Esophagus mucosa (tissue), 1 donor: ENCODE measurements around the gene CASK. TPM values are rescaled to one million over a fixed set of nuclear protein-coding genes. Genes with fewer than 3 reads are reported as not detected.
A peak's percentile ranks its signal among the peaks of the same experiment; 100 is the strongest.
"Not testable (repeated sequence)": the region's sequence is repeated elsewhere in the genome, so short reads cannot be mapped to it uniquely, and the experiment has no call there.

Experiments used
- ATAC-seq: fragments of 200-7000 bp; cut with Tn5 transposase; one replicate; pipeline ENCODE4 v1.9.1; 2020
- total RNA-seq: library from RNA; stranded (reverse); gene quantifications from one replicate; pipeline ENCODE4 v1.2.4, GENCODE V29; 2023
- donor health status: DM: yes; HTN: yes; CAD: no.

Gene CASK
- total RNA-seq, 1 donor from 2014 or later = 56.3 TPM

DNA sequence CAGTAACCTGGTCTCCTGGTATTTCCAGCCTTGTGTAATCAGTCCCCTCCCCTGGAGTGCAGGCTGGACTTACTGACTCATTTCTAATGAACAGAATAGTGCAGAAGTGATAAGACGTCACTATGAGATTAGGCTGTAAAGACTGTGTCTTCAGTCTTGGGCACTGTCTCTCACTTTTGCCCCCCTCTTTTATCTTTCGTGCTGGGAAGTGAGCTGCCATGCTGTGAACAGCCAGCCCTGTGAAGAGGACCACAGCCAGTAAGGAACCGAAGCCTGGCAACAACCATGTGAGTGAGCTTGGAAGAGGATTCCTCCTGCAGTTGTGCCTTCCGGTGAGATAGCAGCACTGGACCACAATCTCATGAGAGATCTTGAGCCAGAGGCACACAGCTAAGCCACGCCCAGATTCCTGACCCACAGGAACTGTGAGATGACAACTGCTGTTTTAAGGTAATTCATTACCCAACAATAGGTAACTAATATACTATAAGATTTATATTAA is 302.1 kb downstream of the CASK start:
- ATAC-seq = no peak

DNA sequence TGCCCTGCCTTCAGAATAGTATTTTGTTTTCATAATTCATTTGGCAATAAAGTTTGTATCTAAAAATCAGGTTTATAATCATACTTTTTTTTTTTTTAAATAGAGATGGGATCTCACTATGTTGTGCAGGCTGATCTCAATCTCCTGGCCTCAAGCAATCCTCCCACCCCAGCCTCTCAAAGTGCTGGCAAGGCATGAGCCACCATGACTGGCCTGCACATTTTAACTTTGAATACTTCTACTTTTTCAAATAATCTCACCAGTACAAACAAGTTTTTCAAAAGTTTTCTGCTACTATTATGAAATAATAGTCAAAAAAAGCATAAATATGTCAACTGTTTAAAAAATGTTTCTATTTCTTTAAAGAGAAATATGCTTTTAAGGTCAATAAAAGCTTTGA is 304.1 kb downstream of the CASK start:
- ATAC-seq = no peak

GRCh38 chrX:41616935-41617334 is 306.4 kb downstream of the CASK start:
- no peak for ATAC-seq

GRCh38 chrX:41616255-41616654 is 307.1 kb downstream of the CASK start:
- no peak for ATAC-seq

- no peak for ATAC-seq
These were observed 315.1 kb downstream of the CASK start for GRCh38 chrX:41608244-41608643.

GRCh38 chrX:41607264-41607832 is 316.0 kb downstream of the CASK start:
- no peak for ATAC-seq

DNA sequence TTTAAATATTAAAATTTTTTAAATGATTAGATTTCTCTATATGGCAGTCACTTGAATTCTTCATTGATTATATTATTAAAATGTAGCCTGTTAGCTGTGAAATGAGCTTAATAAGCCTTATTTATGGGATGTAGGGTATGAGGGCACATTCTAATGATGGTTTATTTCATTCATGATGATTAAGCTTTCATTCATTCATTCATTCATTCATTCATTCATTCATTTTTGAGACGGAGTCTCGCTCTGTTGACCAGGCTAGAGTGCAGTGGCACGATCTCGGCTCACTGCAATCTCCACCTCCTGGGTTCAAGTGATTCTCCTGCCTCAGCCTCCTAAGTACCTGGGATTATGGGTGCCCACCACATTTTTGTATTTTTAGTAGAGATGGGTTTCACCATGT is 317.3 kb downstream of the CASK start:
- not testable (repeated sequence) for ATAC-seq

DNA sequence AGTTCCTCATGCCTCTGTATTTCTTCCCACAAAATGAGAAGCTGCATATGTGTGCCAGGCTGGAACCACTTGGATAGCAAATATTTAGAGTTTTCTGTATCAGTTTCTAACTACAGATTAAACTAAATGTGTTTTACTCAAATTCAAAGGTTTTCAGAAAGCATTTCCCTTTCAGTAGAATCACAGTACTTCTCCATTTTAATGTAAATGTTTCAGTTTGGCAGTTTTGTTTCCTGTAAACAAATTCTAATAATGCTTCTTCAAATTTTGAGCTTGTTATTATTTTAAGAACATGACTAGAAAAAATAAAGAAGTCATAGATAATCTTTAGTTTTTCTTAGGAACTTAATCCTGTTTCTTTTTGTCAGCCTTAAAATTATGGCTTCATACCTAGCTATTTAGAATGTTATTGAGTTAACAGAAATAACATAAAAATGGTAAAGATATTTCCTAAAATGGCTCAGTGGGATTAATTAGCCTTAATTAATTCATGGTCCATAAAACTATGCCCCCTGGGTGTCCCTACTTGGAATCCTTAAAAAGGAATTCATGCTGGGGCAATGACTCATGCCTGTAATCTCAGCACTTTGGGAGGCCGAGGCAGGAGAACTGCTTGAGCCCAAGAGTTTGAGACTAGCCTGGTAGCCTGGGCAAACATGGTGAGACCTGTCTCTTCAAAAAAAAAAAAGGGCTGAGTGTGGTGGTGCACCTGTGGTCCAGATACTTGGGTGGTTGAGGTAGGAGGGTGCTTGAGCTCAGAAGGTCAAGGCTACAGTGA is 318.4 kb downstream of the CASK start:
- no peak for ATAC-seq

DNA sequence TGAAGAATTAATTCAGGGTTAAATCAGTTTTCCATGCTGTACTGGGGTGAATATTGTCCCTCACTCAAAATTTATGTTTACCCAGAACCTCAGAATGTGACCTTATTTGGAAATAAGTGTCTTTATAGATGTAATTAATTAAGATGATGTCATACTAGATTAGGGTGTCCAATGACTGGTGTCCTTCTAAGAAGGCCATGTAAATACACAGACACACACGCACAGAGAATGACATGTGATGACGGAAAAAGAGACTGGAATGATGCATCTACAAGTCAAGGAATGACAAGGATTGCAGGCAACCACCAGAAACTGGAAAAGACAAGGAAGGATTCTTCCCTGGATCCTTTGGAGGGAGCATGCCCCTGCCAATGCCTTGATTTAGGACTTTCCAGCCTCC is 319.2 kb downstream of the CASK start:
- no peak for ATAC-seq

GRCh38 chrX:41603596-41603995 is 319.8 kb downstream of the CASK start:
- no peak for ATAC-seq

- ATAC-seq = no peak
These were observed 320.5 kb downstream of the CASK start for GRCh38 chrX:41602816-41603345.

DNA sequence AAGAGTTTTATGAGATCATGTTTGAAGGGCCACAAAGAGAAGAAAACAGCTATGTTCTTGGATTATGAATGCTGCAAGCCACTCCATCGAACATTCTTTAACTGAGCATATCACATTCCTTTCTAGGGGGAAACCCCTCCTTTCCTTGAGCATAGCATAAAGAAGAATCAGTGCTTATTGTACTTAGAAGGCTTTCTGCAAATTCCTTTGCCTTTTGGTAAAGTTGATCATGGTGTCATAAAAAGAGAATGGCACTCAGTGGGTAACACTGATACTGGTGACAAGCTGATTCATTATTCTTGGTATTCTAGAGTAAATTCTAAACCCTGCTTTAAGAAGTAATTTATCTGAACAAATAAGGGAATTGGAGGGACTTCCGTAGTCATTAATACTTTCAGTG is 323.1 kb downstream of the CASK start:
- no peak for ATAC-seq

DNA sequence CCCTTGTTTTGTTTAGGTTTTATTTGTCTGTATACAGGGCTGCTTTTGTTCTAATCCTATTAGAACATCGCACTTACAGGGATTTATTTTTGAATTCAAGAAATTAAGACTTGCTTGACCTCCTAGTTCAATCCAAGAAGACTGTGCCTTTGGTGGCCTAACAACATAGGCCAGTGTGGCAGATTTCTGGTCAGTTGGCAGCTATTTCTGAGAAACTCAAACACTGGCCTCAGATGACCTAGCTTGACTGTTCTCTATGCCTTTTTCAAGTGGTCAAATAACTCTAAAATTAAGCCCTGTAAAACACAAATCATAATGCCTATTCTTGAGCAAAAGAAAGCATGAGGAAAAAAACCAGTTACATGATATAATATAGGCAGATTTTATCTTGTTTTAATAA is 323.8 kb downstream of the CASK start:
- ATAC-seq = no peak

- ATAC-seq = peak; percentile 66
These were observed 326.8 kb downstream of the CASK start for GRCh38 chrX:41596596-41596995.

DNA sequence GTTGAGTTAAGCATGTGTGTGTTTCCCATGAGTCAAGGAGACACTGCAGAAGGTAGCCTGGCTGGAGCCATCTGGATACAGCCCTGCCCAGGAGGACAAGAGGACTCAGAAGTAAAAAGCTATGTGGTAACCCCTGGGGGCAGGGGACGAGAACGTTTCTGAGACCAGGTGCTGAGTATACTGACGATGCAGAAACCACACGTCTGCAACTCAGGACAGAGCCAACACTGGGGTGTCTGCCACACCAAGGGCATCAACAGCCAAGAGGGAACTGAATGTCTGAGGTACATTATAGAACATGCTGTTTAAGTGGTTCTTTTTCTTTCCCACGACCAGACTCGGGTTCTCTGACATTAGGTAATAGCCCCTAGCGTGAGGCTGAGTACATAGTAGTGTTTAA is 328.7 kb downstream of the CASK start:
- peak; percentile 49 for ATAC-seq

- no peak for ATAC-seq
These were observed 331.4 kb downstream of the CASK start for GRCh38 chrX:41591906-41592305.

GRCh38 chrX:41590641-41591040 is 332.7 kb downstream of the CASK start:
- no peak for ATAC-seq

DNA sequence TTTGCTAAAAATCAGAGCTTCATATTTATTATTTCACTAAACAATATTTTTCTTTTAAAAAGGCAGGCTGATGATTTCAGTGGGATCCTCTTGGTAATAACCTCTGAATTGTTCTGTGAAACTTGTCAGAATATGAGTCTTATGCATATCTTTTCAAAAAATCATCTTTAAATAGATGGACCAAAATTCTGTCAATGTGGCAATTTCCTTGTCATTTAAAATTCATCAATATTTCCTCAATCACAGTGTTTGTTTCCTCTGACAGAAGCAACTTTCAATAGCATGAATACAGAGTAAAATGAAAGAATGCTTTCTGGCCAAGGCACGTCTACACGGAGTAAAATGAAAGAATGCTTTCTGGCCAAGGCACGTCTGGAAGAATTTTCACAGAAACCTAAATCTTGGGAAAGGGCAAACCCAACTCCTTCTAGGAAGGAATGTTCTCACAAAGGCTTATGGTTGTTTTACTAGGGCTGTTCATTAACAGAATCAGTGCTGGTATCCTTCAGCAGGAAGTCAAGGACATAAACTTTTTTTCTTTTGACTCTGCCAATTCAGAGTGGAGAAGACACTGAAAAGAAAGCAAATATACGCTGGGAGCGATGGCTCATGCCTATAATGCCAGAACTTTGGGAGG is 333.6 kb downstream of the CASK start:
- no peak for ATAC-seq

- no peak for ATAC-seq
These were observed 335.1 kb downstream of the CASK start for GRCh38 chrX:41588271-41588670.

DNA sequence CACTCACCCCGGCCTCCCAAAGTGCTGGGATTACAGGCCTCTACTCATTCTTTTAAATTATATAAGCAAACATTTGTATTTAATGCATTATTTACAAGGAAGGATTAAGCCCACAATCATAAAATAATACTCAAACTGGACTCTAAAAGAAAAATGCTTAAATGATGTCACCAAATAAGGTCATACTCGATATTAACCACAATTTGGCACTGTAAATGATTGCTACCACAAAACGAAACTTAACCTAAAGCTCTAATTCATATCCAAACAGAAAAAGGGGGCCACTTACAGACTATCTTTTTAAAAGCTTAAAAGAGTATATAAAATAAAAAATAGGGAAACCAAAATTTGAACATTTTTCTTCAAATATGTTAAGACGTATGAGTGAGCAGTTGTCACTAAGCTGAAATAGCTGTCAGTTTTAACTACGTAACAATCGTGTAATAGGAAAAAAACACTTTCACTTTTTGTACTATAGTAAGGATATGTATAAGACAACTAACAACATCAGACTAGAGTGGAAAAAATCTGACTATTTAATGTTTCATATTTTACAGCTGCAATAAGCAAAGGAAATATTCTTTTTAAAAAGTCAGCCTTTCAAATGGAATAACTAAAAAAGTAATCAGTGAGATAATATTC is 342.8 kb downstream of the CASK start:
- no peak for ATAC-seq

GRCh38 chrX:41563876-41564275 is 359.5 kb downstream of the CASK start:
- ATAC-seq = no peak

- peak; percentile 58 for ATAC-seq
These were observed 362.3 kb downstream of the CASK start for GRCh38 chrX:41561045-41561444.
